Choroid plexus epithelial cell (primary cell): ENCODE measurements around the gene CLDN24.

Experiments
- DNase-seq: peaks from one replicate; pipeline ENCODE4 v3.0.0-alpha.2; 2010; ENCODE audit warnings: low read depth
- H3K4me3 ChIP-seq: 2 replicates; pipeline ENCODE4 v1.5.1; 2011; ENCODE audit warnings: low read depth, mild to moderate bottlenecking, control low read depth, low read length, moderate library complexity
- TF ChIP-seq, protein P1 (sequence below): conservative IDR thresholded peaks from 2 replicates; pipeline ENCODE4 v1.5.1; 2011; ENCODE audit warnings: low read depth, mild to moderate bottlenecking, control low read depth, inconsistent platforms, low read length, moderate library complexity

The CLDN24 gene

DNA sequence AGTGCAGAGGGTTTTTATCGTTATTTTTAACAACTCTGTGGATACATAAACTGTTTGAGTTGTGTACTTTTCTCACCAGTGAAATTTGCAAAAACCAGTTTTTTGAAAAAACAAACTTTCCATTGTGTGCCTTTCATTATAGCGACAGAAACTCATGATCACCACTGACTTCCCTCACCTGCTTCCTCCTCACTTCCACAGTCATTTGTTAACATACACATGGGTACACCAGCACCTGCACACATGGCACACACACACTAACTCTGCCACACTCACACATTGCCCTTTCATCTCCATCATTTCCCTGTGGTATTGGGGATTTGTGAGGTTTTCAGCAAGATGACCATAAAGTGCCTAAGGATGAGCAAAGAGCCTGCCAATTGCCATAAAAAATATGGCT lies 22.8 kb downstream of the CLDN24 start:
- TF ChIP-seq, protein P1, sequence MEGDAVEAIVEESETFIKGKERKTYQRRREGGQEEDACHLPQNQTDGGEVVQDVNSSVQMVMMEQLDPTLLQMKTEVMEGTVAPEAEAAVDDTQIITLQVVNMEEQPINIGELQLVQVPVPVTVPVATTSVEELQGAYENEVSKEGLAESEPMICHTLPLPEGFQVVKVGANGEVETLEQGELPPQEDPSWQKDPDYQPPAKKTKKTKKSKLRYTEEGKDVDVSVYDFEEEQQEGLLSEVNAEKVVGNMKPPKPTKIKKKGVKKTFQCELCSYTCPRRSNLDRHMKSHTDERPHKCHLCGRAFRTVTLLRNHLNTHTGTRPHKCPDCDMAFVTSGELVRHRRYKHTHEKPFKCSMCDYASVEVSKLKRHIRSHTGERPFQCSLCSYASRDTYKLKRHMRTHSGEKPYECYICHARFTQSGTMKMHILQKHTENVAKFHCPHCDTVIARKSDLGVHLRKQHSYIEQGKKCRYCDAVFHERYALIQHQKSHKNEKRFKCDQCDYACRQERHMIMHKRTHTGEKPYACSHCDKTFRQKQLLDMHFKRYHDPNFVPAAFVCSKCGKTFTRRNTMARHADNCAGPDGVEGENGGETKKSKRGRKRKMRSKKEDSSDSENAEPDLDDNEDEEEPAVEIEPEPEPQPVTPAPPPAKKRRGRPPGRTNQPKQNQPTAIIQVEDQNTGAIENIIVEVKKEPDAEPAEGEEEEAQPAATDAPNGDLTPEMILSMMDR, result no peak
- DNase-seq, result no peak
- no peak overlapping the region for H3K4me3 ChIP-seq

DNA sequence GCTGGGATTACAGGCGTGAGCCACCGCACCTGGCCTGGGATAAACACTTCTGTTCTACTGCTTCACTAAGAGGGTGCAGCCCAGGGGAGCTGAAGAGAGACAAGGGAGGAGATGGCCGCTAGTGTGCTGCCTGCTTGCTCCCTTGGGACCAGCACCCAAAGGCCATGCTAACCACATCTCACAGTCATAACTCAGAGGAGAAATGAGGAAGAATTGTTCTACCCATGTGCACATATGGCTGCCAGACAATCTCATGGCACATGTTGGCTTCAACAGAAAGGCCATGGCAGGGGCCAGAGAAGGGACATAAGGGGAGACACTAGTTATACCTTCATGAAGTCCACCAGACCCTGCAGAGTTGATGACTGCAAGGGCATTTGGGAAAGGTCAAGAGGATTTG lies 24.6 kb downstream of the CLDN24 start:
- no peak overlapping the region for H3K4me3 ChIP-seq
- TF ChIP-seq, protein P1, result no peak
- DNase-seq, result no peak

DNA sequence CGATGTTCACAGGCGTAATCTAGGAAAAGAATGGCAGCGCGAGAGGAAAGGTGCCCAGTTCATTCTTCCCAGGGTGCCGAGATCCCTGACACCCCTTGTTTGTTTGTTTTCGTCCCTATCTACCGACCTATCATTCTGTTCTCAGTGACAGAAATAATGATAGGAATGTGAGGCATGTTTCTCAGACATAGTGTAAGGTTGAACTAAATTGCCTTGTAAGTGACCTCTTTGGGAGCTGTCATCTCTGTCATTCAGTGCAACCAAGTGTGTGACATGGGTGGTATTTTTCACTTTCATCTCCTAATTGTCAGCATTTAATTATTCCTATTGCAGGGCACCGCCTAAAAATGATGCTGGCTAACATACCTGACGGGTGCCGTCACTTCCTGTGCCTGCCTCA lies 26.5 kb downstream of the CLDN24 start:
- no peak for DNase-seq
- TF ChIP-seq, protein P1, result no peak
- no peak overlapping the region for H3K4me3 ChIP-seq

DNA sequence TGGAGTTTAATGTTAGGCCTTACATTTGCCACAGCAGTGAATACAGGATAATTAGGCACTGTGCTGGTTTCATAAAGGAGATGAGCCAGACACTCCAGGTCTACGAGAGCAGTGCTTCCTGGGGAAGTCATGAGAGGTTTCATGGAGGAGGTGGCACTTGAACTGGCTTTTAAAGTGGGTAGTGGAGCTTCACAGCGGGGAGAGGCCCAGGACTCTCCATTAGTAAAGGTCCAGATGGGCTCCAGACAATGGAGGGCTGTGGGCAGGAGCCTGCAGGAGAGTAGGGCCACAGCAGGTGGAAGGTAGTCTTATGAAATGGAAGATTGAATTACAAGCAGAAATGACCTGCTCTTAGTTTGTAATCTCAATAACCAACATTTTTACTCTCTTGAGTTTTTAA lies 31.2 kb downstream of the CLDN24 start:
- no peak overlapping the region for H3K4me3 ChIP-seq
- TF ChIP-seq, protein P1, result no peak
- DNase-seq, result no peak

DNA sequence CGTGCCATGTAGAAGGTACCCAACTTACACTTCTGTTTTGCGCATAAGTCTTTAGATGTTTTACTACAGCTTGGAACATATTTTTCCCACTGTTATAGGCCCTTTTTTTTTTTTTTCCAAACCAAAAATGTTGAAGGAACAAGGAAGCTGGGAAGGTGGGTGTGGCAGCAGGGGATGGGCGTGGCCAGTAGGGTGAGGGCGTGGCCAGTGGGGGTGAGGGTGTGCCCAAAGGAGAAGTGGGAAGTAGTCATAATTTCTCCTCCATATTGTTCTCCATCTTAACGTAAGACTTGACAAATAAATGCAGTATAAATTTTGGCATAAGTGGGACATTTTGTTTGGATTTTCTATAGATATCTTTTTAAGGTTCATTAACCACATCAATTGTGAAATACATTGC lies 32.5 kb downstream of the CLDN24 start:
- no peak overlapping the region for H3K4me3 ChIP-seq
- TF ChIP-seq, protein P1, result no peak
- no peak for DNase-seq

DNA sequence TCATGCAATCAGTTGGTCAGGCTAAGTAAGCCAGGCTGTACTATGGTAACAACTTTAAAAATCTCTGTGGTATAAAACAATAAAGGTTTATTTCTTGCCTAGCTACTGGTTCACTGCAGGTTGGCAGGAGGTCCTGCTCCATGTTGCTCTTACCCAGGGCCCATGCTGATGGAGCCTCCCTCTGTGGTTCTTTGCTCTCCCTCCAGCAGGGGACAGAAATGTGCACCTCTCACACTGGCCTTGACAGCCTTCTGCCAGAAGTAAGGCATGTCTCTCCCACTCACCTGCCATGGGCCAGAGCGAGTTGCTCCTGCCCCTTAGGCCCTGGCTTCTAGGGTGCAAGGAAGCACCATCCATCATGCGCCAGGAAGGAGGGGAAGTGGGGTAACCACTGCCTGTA lies 33.3 kb downstream of the CLDN24 start:
- DNase-seq, result no peak
- H3K4me3 ChIP-seq, result no peak overlapping the region
- TF ChIP-seq, protein P1, result peak; percentile 26

DNA sequence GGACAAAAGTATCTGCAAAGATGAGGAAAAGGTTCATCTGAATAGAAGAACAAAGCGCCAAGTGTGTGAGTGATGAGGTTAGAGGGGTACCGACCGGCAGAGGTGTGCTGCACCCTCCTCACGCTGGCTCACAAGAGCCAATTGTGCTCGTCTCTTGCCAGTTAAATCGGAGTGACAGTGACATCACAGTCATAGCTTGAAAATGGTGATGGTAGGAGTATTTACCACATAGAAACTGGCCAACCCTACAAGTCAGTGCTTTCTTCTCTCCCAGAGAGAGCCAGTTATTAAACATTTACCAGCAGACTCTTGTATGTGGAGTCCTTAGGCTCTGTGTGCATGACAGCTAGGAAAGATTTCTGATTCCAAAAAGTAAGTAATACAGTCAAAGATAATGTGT lies 34.5 kb downstream of the CLDN24 start:
- DNase-seq, result no peak
- H3K4me3 ChIP-seq, result no peak overlapping the region
- TF ChIP-seq, protein P1, result no peak
